Thyroid gland (tissue), 4 donors: ENCODE results near the gene PPP4R4.

Experiments used
- POLR2A ChIP-seq, 2 donors: fragments of 450-650 bp; IDR thresholded peaks; one replicate each; pipeline ENCODE4 v1.6.1; 2017; ENCODE audit warnings: antibody characterized with exemption in 2 of 2, mild to moderate bottlenecking in 2 of 2, moderate library complexity in 1 of 2
- TF ChIP-seq, protein P1 (sequence below), 6 experiments: fragments of 200-600 bp in 3 of 6; fragments of 450-650 bp in 3 of 6; sonication (generic) in 3 of 6; IDR thresholded peaks; one replicate each; pipeline ENCODE4 v1.5.1; 2016 to 2019; ENCODE audit warnings: antibody characterized with exemption in 6 of 6, mild to moderate bottlenecking in 2 of 6, inconsistent platforms in 1 of 6, moderate library complexity in 1 of 6

DNA sequence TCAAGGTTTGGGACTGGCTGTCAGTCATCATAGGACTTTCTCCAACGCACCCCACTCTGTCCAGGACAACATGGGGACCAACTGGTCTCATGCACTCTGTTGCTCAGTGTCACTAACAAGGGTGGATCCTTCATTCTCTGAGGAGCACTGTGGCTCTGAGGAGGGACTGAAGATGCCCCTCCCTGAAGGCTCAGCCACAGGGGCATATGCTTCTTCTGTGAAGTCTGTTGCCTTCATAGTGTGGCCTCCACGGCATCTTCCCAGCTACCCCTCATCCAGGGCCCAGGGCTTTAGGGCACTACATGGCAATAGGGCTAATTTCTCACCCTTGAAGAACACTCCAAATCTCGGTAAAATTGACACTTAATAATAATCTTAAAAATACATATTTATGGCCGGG, 30.4 kb upstream of the PPP4R4 start:
- no peak for TF ChIP-seq POLR2A (IDR thresholded peaks at IDR 0.05)
- TF ChIP-seq, protein P1, sequence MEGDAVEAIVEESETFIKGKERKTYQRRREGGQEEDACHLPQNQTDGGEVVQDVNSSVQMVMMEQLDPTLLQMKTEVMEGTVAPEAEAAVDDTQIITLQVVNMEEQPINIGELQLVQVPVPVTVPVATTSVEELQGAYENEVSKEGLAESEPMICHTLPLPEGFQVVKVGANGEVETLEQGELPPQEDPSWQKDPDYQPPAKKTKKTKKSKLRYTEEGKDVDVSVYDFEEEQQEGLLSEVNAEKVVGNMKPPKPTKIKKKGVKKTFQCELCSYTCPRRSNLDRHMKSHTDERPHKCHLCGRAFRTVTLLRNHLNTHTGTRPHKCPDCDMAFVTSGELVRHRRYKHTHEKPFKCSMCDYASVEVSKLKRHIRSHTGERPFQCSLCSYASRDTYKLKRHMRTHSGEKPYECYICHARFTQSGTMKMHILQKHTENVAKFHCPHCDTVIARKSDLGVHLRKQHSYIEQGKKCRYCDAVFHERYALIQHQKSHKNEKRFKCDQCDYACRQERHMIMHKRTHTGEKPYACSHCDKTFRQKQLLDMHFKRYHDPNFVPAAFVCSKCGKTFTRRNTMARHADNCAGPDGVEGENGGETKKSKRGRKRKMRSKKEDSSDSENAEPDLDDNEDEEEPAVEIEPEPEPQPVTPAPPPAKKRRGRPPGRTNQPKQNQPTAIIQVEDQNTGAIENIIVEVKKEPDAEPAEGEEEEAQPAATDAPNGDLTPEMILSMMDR (IDR thresholded peaks at IDR 0.05): no peak
